ENCODE data around the gene CEP295NL.

The CEP295NL gene

GRCh38 chr17:78899361-78900260 is 3.4 kb downstream of the CEP295NL start:
- Histone ChIP-seq H3K4me1 (ENCODE audit: control insufficient read depth, low read depth, low read length) (peaks cover 12% of the 10 kb centered on the region), H3K36me3 (ENCODE audit: control insufficient read depth, low read depth, low read length) (no peaks in the 10 kb centered on the region), H3K27ac (ENCODE audit: low read length) (no peak overlapping the region), H3K9ac (ENCODE audit: low read length) (no peak overlapping the region), H3K9me3 (ENCODE audit: control insufficient read depth, low read depth, low read length) (no peaks in the 10 kb centered on the region), H3K27me3 (ENCODE audit: control insufficient read depth, insufficient read depth, low read length) (no peaks in the 10 kb centered on the region), H3K4me3 (ENCODE audit: low read length) (no peak overlapping the region)

- Histone ChIP-seq H3K4me1 (ENCODE audit: control insufficient read depth, low read depth, low read length) (peaks cover 12% of the 10 kb centered on the region), H3K9me3 (ENCODE audit: control insufficient read depth, low read depth, low read length) (no peaks in the 10 kb centered on the region), H3K4me3 (ENCODE audit: low read length) (no peak overlapping the region), H3K36me3 (ENCODE audit: control insufficient read depth, low read depth, low read length) (no peaks in the 10 kb centered on the region), H3K9ac (ENCODE audit: low read length) (no peak overlapping the region), H3K27me3 (ENCODE audit: control insufficient read depth, insufficient read depth, low read length) (no peaks in the 10 kb centered on the region), H3K27ac (ENCODE audit: low read length) (no peak overlapping the region)
Measured at GRCh38 chr17:78898947-78899346, 4.1 kb downstream of the CEP295NL start.

- H3K4me1 ChIP-seq (ENCODE audit: control insufficient read depth, low read depth, low read length) = peaks cover 12% of the 10 kb centered on the region
- H3K9me3 ChIP-seq (ENCODE audit: control insufficient read depth, low read depth, low read length) = no peaks in the 10 kb centered on the region
- no peaks in the 10 kb centered on the region for H3K27me3 ChIP-seq (ENCODE audit: control insufficient read depth, insufficient read depth, low read length)
- no peak overlapping the region for H3K9ac ChIP-seq (ENCODE audit: low read length)
- H3K27ac ChIP-seq (ENCODE audit: low read length) = no peak overlapping the region
- no peaks in the 10 kb centered on the region for H3K36me3 ChIP-seq (ENCODE audit: control insufficient read depth, low read depth, low read length)
- no peak overlapping the region for H3K4me3 ChIP-seq (ENCODE audit: low read length)
Measured at GRCh38 chr17:78898075-78898836, 4.7 kb downstream of the CEP295NL start.

- Histone ChIP-seq H3K27ac (ENCODE audit: low read length) (no peak overlapping the region), H3K9me3 (ENCODE audit: control insufficient read depth, low read depth, low read length) (no peaks in the 10 kb centered on the region), H3K4me1 (ENCODE audit: control insufficient read depth, low read depth, low read length) (peaks cover 12% of the 10 kb centered on the region), H3K9ac (ENCODE audit: low read length) (no peak overlapping the region), H3K4me3 (ENCODE audit: low read length) (no peak overlapping the region), H3K36me3 (ENCODE audit: control insufficient read depth, low read depth, low read length) (no peaks in the 10 kb centered on the region), H3K27me3 (ENCODE audit: control insufficient read depth, insufficient read depth, low read length) (no peaks in the 10 kb centered on the region)
Measured at GRCh38 chr17:78897664-78898047, 5.3 kb downstream of the CEP295NL start.

GRCh38 chr17:78896834-78897663 is 6.0 kb downstream of the CEP295NL start:
- Histone ChIP-seq H3K9me3 (ENCODE audit: control insufficient read depth, low read depth, low read length) (no peaks in the 10 kb centered on the region), H3K27ac (ENCODE audit: low read length) (no peak overlapping the region), H3K4me1 (ENCODE audit: control insufficient read depth, low read depth, low read length) (peaks cover 12% of the 10 kb centered on the region), H3K27me3 (ENCODE audit: control insufficient read depth, insufficient read depth, low read length) (no peaks in the 10 kb centered on the region), H3K4me3 (ENCODE audit: low read length) (no peak overlapping the region), H3K9ac (ENCODE audit: low read length) (no peak overlapping the region), H3K36me3 (ENCODE audit: control insufficient read depth, low read depth, low read length) (no peaks in the 10 kb centered on the region)

- Histone ChIP-seq H3K4me3 (ENCODE audit: low read length) (no peak overlapping the region), H3K27ac (ENCODE audit: low read length) (no peak overlapping the region), H3K4me1 (ENCODE audit: control insufficient read depth, low read depth, low read length) (peaks cover 12% of the 10 kb centered on the region), H3K36me3 (ENCODE audit: control insufficient read depth, low read depth, low read length) (no peaks in the 10 kb centered on the region), H3K27me3 (ENCODE audit: control insufficient read depth, insufficient read depth, low read length) (no peaks in the 10 kb centered on the region), H3K9me3 (ENCODE audit: control insufficient read depth, low read depth, low read length) (no peaks in the 10 kb centered on the region), H3K9ac (ENCODE audit: low read length) (no peak overlapping the region)
Measured at GRCh38 chr17:78896091-78896833, 6.7 kb downstream of the CEP295NL start.

- Histone ChIP-seq H3K27ac (ENCODE audit: low read length) (no peak overlapping the region), H3K4me1 (ENCODE audit: control insufficient read depth, low read depth, low read length) (peaks cover 12% of the 10 kb centered on the region), H3K4me3 (ENCODE audit: low read length) (no peak overlapping the region), H3K27me3 (ENCODE audit: control insufficient read depth, insufficient read depth, low read length) (no peaks in the 10 kb centered on the region), H3K9me3 (ENCODE audit: control insufficient read depth, low read depth, low read length) (no peaks in the 10 kb centered on the region), H3K9ac (ENCODE audit: low read length) (no peak overlapping the region), H3K36me3 (ENCODE audit: control insufficient read depth, low read depth, low read length) (no peaks in the 10 kb centered on the region)
Measured at GRCh38 chr17:78895322-78895721, 7.7 kb downstream of the CEP295NL start.

- Histone ChIP-seq H3K9ac (ENCODE audit: low read length) (no peak overlapping the region), H3K27me3 (ENCODE audit: control insufficient read depth, insufficient read depth, low read length) (no peaks in the 10 kb centered on the region), H3K27ac (ENCODE audit: low read length) (no peak overlapping the region), H3K4me1 (ENCODE audit: control insufficient read depth, low read depth, low read length) (no peaks in the 10 kb centered on the region), H3K36me3 (ENCODE audit: control insufficient read depth, low read depth, low read length) (no peaks in the 10 kb centered on the region), H3K9me3 (ENCODE audit: control insufficient read depth, low read depth, low read length) (no peaks in the 10 kb centered on the region), H3K4me3 (ENCODE audit: low read length) (no peak overlapping the region)
Measured at GRCh38 chr17:78893684-78894083, 9.3 kb downstream of the CEP295NL start.

- H3K9me3 ChIP-seq (ENCODE audit: control insufficient read depth, low read depth, low read length) = no peaks in the 10 kb centered on the region
- H3K36me3 ChIP-seq (ENCODE audit: control insufficient read depth, low read depth, low read length) = no peaks in the 10 kb centered on the region
- H3K27me3 ChIP-seq (ENCODE audit: control insufficient read depth, insufficient read depth, low read length) = no peaks in the 10 kb centered on the region
- H3K4me1 ChIP-seq (ENCODE audit: control insufficient read depth, low read depth, low read length) = no peaks in the 10 kb centered on the region
- no peak overlapping the region for H3K27ac ChIP-seq (ENCODE audit: low read length)
- no peak overlapping the region for H3K4me3 ChIP-seq (ENCODE audit: low read length)
- no peak overlapping the region for H3K9ac ChIP-seq (ENCODE audit: low read length)
Measured at GRCh38 chr17:78892936-78893379, 10.0 kb downstream of the CEP295NL start.

GRCh38 chr17:78892520-78892919 is 10.5 kb downstream of the CEP295NL start:
- H3K9me3 ChIP-seq (ENCODE audit: control insufficient read depth, low read depth, low read length) = no peaks in the 10 kb centered on the region
- H3K4me1 ChIP-seq (ENCODE audit: control insufficient read depth, low read depth, low read length) = no peaks in the 10 kb centered on the region
- no peaks in the 10 kb centered on the region for H3K36me3 ChIP-seq (ENCODE audit: control insufficient read depth, low read depth, low read length)
- H3K9ac ChIP-seq (ENCODE audit: low read length) = no peak overlapping the region
- no peak overlapping the region for H3K4me3 ChIP-seq (ENCODE audit: low read length)
- H3K27ac ChIP-seq (ENCODE audit: low read length) = no peak overlapping the region
- no peaks in the 10 kb centered on the region for H3K27me3 ChIP-seq (ENCODE audit: control insufficient read depth, insufficient read depth, low read length)

- H3K9ac ChIP-seq (ENCODE audit: low read length) = no peak overlapping the region
- no peak overlapping the region for H3K4me3 ChIP-seq (ENCODE audit: low read length)
- H3K9me3 ChIP-seq (ENCODE audit: control insufficient read depth, low read depth, low read length) = no peaks in the 10 kb centered on the region
- H3K36me3 ChIP-seq (ENCODE audit: control insufficient read depth, low read depth, low read length) = no peaks in the 10 kb centered on the region
- H3K27me3 ChIP-seq (ENCODE audit: control insufficient read depth, insufficient read depth, low read length) = no peaks in the 10 kb centered on the region
- H3K4me1 ChIP-seq (ENCODE audit: control insufficient read depth, low read depth, low read length) = no peaks in the 10 kb centered on the region
- H3K27ac ChIP-seq (ENCODE audit: low read length) = no peak overlapping the region
Measured at GRCh38 chr17:78892062-78892456, 10.9 kb downstream of the CEP295NL start.

All from iPS-18a (cell line).